Tongue (tissue), 2 donors: ENCODE data around the gene PIR. TPM values are rescaled to one million over a fixed set of nuclear protein-coding genes. Genes with fewer than 3 reads are reported as not detected.

ENCODE experiments used
- DNase-seq: peaks from one replicate; pipeline ENCODE4 v3.0.0-alpha.2; 2015
- total RNA-seq: library from RNA; depleted of rRNA; stranded (reverse); fragments of >200 nt; gene quantifications from one replicate; pipeline ENCODE4 v1.2.3, GENCODE V29; 2014

The PIR gene
- total RNA-seq = 6.8 TPM

- DNase-seq = peak; percentile 77
These were observed at the start of gene PIR for GRCh38 chrX:15493118-15493962. PIR (minus strand) TSS chrX:15493333; CDS start chrX:15491257, 2,076 bp downstream.

- DNase-seq = no peak
These were observed 37.2 kb upstream of the PIR start for GRCh38 chrX:15530318-15530717.

GRCh38 chrX:15529165-15529564 is 36.0 kb upstream of the PIR start:
- DNase-seq = no peak

DNA sequence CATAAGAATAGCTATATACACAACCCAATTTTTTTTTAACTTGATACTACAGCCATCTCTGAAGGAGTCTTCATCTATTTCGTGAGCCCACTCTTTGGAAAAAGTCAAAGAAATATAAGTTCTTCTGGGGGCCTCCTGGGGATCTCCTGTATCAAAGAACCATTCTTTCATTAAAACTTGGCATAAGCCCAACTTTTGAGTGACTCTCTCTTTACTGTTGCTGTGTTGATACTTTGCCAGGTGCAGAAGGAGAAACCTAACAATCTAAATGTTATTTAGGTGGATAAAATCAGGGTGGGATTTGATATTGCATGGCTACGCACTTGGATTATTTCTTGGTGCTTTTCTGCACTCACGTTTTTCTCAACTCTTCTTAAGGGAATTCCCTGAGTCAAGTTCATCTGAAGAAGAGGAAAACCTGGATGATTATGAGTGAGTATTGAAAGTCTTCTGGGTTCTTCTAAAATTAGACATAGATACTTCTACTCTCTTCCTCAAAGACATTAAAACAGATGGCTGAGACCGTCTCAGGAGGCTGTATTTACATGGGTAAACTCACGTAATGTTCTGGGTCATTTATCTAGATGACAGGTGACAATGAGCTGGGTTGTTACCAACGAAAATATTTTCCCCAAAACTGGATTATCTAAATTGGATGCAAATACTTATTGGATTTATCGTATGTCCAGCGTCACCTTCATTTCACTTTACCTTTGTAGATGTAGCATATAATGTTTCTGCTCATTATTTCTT is 32.7 kb upstream of the PIR start:
- no peak for DNase-seq

- DNase-seq = peak; percentile 10
These were observed 31.3 kb upstream of the PIR start for GRCh38 chrX:15524417-15524816.

- no peak for DNase-seq
These were observed 30.0 kb upstream of the PIR start for GRCh38 chrX:15523088-15523487.

GRCh38 chrX:15522464-15522863 is 29.3 kb upstream of the PIR start:
- no peak for DNase-seq

DNA sequence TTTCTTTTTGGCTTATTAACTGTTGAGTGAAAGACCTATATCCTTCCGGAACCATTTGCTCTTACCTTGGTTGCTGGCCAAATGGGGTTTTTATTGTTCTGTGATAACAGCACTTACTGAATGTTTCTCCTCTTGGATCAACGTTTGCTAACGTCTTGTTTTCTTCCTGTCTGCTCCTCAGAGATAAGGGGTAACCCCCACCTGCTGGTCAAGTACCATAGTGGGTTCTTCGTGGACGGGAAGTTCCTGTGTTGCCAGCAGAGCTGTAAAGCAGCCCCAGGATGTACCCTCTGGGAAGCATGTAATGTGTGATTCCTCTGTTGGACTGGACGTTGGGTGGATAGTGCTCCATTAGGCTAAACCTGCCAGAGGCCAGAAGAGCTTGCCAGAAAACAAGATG is 22.8 kb upstream of the PIR start:
- DNase-seq = no peak

GRCh38 chrX:15514279-15514678 is 21.1 kb upstream of the PIR start:
- DNase-seq = no peak

DNA sequence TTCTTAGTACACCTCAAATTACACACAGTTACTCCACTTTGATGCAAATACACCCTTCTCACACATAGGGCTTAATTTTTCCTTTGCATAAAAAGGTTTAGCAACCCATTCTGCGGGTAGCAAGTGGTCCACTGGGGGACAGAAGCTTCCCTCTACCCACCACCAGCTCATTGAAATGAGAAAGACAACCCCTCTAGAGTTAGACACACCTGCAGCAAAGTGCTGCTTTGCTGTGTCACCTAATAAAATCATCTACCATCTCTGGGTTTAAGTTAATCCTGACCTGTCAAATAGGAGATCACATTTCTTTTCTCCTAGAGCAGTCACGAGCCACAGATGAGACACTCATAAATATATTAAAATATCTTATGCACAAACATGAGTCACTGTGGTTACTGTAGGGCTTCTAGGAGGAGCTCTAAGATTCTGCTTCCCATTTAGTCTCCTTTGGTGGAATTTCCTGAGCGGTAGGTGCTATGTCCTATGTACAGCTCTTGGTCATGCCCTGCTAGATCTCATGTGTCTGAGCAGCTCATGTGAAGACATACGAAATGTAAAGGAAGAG is 19.4 kb upstream of the PIR start:
- DNase-seq = no peak

GRCh38 chrX:15511563-15511962 is 18.4 kb upstream of the PIR start:
- no peak for DNase-seq

- no peak for DNase-seq
These were observed 16.7 kb upstream of the PIR start for GRCh38 chrX:15509845-15510244.

DNA sequence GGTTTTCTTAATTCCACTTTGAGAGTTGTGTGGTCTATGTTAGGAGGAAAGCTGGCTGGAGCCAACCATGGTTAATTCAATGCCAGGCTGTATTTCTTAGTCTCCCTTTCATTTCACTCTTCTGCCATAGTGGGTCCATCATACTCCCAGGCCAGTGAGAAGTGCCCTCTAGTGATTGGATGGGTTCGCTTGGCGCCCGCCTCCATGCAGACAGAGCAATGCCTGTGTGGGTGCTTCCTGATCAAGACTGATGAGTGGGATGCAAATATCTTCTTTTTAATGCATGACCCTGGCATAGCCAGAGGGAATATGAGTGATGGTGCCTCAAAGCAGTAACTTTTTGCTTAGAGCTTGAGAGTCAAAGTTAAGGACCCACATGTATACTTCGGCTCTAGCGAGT is 13.9 kb upstream of the PIR start:
- DNase-seq = no peak

DNA sequence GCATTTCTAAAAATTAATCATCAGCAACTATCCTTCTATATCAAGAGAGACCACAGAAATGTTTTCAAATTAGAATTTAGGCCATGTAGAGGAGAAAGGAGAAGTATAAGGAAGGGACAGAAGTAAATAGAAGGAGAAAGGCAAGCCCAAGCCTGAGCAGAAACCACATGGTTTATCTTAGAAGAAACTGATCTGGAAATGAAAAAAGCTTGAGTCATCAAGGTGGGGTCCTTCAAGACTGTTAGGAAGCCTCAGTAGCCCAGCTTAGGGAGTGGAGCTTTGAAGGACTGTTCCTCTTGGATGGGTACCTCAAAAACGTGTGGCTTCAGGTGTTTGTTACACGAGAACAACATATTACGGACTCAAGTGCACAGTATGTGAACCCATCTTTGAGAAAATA is 12.0 kb upstream of the PIR start:
- no peak for DNase-seq

DNA sequence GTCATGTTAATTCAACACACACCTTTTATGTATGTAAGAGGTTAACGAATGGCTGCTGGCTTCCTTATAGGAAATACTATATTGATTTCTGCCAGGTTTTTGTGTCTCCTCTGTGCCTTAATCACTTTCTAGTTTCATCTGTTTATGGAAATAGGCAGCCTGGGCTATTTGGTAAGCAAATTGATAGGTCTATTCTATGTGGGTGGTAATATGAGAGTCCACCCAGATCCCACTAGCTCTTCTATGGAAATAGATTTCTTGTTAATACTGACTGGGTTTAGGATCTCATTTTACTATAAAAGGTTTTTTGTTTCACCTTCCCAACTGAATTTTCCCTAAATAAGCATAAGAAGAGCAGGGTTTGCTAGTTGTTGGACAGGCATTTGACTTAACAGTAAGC is 11.5 kb upstream of the PIR start:
- DNase-seq = no peak

DNA sequence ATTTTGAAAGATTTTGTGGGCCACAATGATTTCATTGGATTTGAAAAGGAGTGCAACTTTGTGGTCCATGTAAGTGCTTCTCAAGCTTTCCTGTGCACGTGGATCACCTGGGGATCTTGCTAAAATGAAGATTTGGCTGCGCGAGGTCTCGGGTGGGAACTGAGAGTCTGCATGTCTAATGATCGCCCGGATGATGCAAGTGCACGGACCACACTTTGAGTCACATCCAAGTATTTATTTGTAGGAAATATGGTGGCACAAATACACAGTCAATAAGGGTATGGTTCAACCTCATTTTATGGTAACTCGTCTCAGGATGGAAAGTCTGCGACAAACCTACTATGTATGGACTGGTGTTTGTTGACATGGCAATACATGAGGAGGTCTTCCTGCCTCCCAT is 8.4 kb upstream of the PIR start:
- DNase-seq = no peak

- no peak for DNase-seq
These were observed 7.4 kb upstream of the PIR start, which contains the start of gene BMX for GRCh38 chrX:15500497-15500966. BMX (plus strand) TSS chrX:15500807; CDS start chrX:15508354, 7,547 bp downstream.

- peak; percentile 31 for DNase-seq
These were observed 6.8 kb upstream of the PIR start for GRCh38 chrX:15499976-15500375.

DNA sequence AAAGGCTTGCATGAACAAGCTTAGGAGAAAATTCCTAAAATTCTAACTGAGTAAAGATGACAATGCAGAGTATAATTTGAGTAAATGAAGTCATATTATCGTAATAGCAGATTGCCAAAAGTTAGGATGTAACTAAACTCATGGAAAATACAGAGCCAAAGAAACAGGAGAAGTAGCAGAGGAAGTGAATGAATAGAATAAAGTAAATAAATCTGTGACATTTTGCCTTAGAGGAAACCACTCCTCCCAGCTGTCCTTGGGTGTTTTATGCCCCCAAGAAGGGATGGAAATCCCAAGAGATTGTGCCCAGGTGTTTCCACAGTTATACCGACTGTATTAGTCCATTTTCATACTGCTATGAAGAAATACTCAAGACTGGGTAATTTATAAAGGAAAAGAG is 5.6 kb upstream of the PIR start:
- no peak for DNase-seq

DNA sequence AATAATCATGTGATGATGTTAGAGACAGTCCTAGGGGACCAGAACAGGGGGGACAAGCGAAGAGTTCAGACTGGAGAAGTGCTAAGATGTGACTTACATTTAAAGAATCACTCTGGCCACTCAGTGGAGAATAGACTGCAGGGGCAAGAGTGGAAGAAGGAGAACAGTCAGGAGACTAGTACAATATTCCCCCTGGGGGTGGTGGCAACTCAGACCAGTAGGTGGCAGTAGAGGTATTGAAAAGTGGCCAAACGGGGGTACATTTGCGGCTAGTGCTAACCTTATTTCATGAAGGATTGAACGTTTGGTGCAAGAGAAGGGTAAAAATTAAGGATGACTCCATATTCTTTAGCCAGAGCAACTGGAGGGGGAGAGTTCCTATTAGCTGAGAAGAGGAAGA is 4.7 kb upstream of the PIR start:
- peak; percentile 37 for DNase-seq

DNA sequence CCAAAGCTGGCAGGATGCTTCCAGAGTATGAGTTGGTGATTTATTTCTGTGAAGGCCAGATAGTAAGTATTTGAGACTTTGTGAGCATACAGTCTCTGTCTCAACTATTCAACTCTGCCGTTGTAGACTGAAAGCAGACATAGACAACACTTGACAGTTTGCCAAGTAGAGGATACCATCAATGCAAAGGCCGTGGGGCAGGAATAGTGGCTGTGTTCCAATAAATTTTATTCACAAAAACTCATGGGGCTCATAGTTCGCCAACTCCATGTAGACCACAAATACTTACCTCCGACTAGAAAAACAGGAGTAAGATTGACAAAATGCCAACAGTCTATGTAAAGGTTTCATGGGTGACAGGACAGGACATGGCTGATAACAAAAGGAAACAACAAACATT is 3.7 kb upstream of the PIR start:
- no peak for DNase-seq

DNA sequence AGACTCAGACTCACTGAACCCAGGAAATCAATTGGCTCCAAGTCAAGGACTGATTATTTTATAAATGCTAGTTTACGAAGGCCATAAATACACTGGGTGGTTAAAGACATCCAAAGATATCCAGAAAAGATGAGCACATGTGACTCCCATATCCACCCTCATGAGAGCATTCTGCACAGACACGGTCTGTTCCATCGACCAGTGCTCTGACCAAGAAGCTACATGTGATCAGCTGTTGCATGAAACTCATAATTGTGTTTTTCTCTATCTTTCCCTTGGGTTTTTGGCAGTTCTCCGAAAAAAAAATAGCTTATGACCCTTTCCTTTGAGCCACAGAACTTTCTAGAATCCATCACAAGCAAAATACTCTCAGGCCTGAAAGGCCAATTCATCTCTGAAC is 2.7 kb upstream of the PIR start:
- DNase-seq = no peak

GRCh38 chrX:15492469-15492868 is 664 bp downstream of the PIR start:
- no peak for DNase-seq
